Osteocyte (in vitro differentiated cells): ENCODE measurements around the gene GRM7. TPM values are rescaled to one million over a fixed set of nuclear protein-coding genes. Genes with fewer than 3 reads are reported as not detected.

ENCODE experiments used
- DNase-seq: peaks from one replicate; pipeline ENCODE4 v3.0.0; 2021; ENCODE audit warnings: mixed read lengths; ENCODE audit not compliant: unreplicated experiment; ENCODE audit errors: extremely low spot score
- H3K27ac Mint-ChIP-seq: one replicate; pipeline ENCODE4 v1.8.0; 2021; ENCODE audit warnings: mild to moderate bottlenecking, mixed read lengths; ENCODE audit not compliant: unreplicated experiment
- H3K27me3 Mint-ChIP-seq: one replicate; pipeline ENCODE4 v1.8.0; 2021; ENCODE audit warnings: mixed read lengths; ENCODE audit not compliant: unreplicated experiment
- H3K36me3 Mint-ChIP-seq: one replicate; pipeline ENCODE4 v1.8.0; 2021; ENCODE audit warnings: mixed read lengths; ENCODE audit not compliant: unreplicated experiment
- H3K4me1 Mint-ChIP-seq: one replicate; pipeline ENCODE4 v1.8.0; 2021; ENCODE audit warnings: mixed read lengths; ENCODE audit not compliant: unreplicated experiment
- H3K4me3 Mint-ChIP-seq: one replicate; pipeline ENCODE4 v1.8.0; 2021; ENCODE audit warnings: mild to moderate bottlenecking, moderate library complexity, mixed read lengths; ENCODE audit not compliant: unreplicated experiment
- H3K9me3 Mint-ChIP-seq: one replicate; pipeline ENCODE4 v1.8.0; 2021; ENCODE audit warnings: mixed read lengths; ENCODE audit not compliant: unreplicated experiment
- CTCF ChIP-seq: fragments of 200-600 bp; sonication (generic); IDR thresholded peaks from 2 replicates; pipeline ENCODE4 v1.5.0; 2021; ENCODE audit warnings: antibody characterized with exemption, mild to moderate bottlenecking, moderate library complexity
- total RNA-seq: library from RNA; stranded (reverse); gene quantifications from 2 replicates; pipeline ENCODE4 v1.2.1, GENCODE V29; 2021

Gene GRM7
- total RNA-seq, 1 donor from 2014 or later = not detected

GRCh38 chr3:6994081-6994668 lies 133.3 kb downstream of the GRM7 start:
- Mint-ChIP-seq H3K36me3 (no peaks in the 10 kb centered on the region), H3K27me3 (no peaks in the 10 kb centered on the region), H3K4me3 (no peak overlapping the region), H3K9me3 (peaks cover 45% of the 10 kb centered on the region), H3K4me1 (no peaks in the 10 kb centered on the region), H3K27ac (no peak overlapping the region)
- no peak for TF ChIP-seq CTCF
- no peak for DNase-seq

GRCh38 chr3:7000501-7000900 lies 139.6 kb downstream of the GRM7 start:
- Mint-ChIP-seq H3K9me3 (peaks cover 29% of the 10 kb centered on the region), H3K4me3 (no peak overlapping the region), H3K4me1 (no peaks in the 10 kb centered on the region), H3K27me3 (no peaks in the 10 kb centered on the region), H3K27ac (no peak overlapping the region), H3K36me3 (no peaks in the 10 kb centered on the region)
- no peak for TF ChIP-seq CTCF
- no peak for DNase-seq

- no peaks in the 10 kb centered on the region for H3K36me3 Mint-ChIP-seq
- DNase-seq = no peak
- H3K27me3 Mint-ChIP-seq = no peaks in the 10 kb centered on the region
- H3K4me1 Mint-ChIP-seq = no peaks in the 10 kb centered on the region
- TF ChIP-seq CTCF = no peak
- H3K27ac Mint-ChIP-seq = no peak overlapping the region
- peaks cover 33% of the 10 kb centered on the region for H3K9me3 Mint-ChIP-seq
- H3K4me3 Mint-ChIP-seq = no peak overlapping the region
These were observed 140.5 kb downstream of the GRM7 start for GRCh38 chr3:7001370-7001769.

- Mint-ChIP-seq H3K27me3 (no peaks in the 10 kb centered on the region), H3K4me3 (no peak overlapping the region), H3K27ac (no peak overlapping the region), H3K9me3 (peaks cover 45% of the 10 kb centered on the region), H3K36me3 (no peaks in the 10 kb centered on the region), H3K4me1 (no peaks in the 10 kb centered on the region)
- no peak for TF ChIP-seq CTCF
- DNase-seq = no peak
These were observed 154.9 kb downstream of the GRM7 start for GRCh38 chr3:7015683-7016440.

GRCh38 chr3:7025581-7026300 lies 164.8 kb downstream of the GRM7 start:
- Mint-ChIP-seq H3K9me3 (peaks cover 22% of the 10 kb centered on the region), H3K27me3 (no peaks in the 10 kb centered on the region)
- no peak for DNase-seq

More at GRCh38 chr3:7025581-7026300, 164.8 kb downstream of the GRM7 start:
- TF ChIP-seq CTCF = no peak
- no peaks in the 10 kb centered on the region for H3K36me3 Mint-ChIP-seq
- H3K27ac Mint-ChIP-seq = no peak overlapping the region
- no peaks in the 10 kb centered on the region for H3K4me1 Mint-ChIP-seq
- no peak overlapping the region for H3K4me3 Mint-ChIP-seq
